Nephron (organoid): ENCODE data around the gene DOCK3.
A peak's percentile ranks its signal among the peaks of the same experiment; 100 is the strongest.

Source experiments
- H3K27ac Mint-ChIP-seq, 3 experiments: 2 replicates each; pipeline ENCODE4 v1.8.0; 2020; ENCODE audit warnings: mixed read lengths in 3 of 3, mild to moderate bottlenecking in 2 of 3, moderate library complexity in 1 of 3
- H3K27me3 Mint-ChIP-seq: 2 replicates; pipeline ENCODE4 v1.8.0; 2021; ENCODE audit warnings: low read depth, mild to moderate bottlenecking, moderate library complexity, mixed read lengths
- H3K36me3 Mint-ChIP-seq: 2 replicates; pipeline ENCODE4 v1.8.0; 2020; ENCODE audit warnings: low read depth, mixed read lengths
- H3K4me1 Mint-ChIP-seq: 2 replicates; pipeline ENCODE4 v1.8.0; 2020; ENCODE audit warnings: mixed read lengths
- H3K4me3 Mint-ChIP-seq, 3 experiments: 2 replicates each; pipeline ENCODE4 v1.8.0; 2020; ENCODE audit warnings: mild to moderate bottlenecking in 3 of 3, mixed read lengths in 3 of 3, moderate library complexity in 2 of 3
- H3K9me3 Mint-ChIP-seq: 2 replicates; pipeline ENCODE4 v1.8.0; 2020; ENCODE audit warnings: mixed read lengths
- CTCF ChIP-seq, 3 experiments: fragments of 200-600 bp; sonication (generic); IDR thresholded peaks; one replicate each; pipeline ENCODE4 v1.5.0; 2021; ENCODE audit warnings: antibody characterized with exemption in 3 of 3; ENCODE audit not compliant: unreplicated experiment in 3 of 3

The DOCK3 gene

GRCh38 chr3:51338632-51339031, 663.9 kb downstream of the DOCK3 start:
- TF ChIP-seq CTCF (IDR thresholded peaks at IDR 0.05; ENCODE audit: unreplicated experiment in 3 of 3) = no peak
- Mint-ChIP-seq H3K4me1 (peaks cover 16% of the 10 kb centered on the region), H3K9me3 (no peaks in the 10 kb centered on the region), H3K27ac (no peak overlapping the region), H3K36me3 (no peaks in the 10 kb centered on the region), H3K4me3 (no peak overlapping the region), H3K27me3 (peaks cover 4% of the 10 kb centered on the region)

- peaks cover 16% of the 10 kb centered on the region for H3K4me1 Mint-ChIP-seq
- TF ChIP-seq CTCF (IDR thresholded peaks at IDR 0.05; ENCODE audit: unreplicated experiment in 3 of 3) = no peak
- H3K27ac Mint-ChIP-seq = peak overlapping the region in 2 of 3 experiments; percentile 26 to 39
- no peaks in the 10 kb centered on the region for H3K9me3 Mint-ChIP-seq
- no peaks in the 10 kb centered on the region for H3K36me3 Mint-ChIP-seq
- no peak overlapping the region for H3K4me3 Mint-ChIP-seq
- peaks cover 12% of the 10 kb centered on the region for H3K27me3 Mint-ChIP-seq
Observed at GRCh38 chr3:51340013-51340829, 665.5 kb downstream of the DOCK3 start.

- Mint-ChIP-seq H3K36me3 (no peaks in the 10 kb centered on the region), H3K27me3 (peaks cover 12% of the 10 kb centered on the region), H3K27ac (peak overlapping the region in 1 of 3 experiments; percentile 26), H3K9me3 (no peaks in the 10 kb centered on the region), H3K4me3 (no peak overlapping the region), H3K4me1 (peaks cover 16% of the 10 kb centered on the region)
- no peak for TF ChIP-seq CTCF (IDR thresholded peaks at IDR 0.05; ENCODE audit: unreplicated experiment in 3 of 3)
Observed at GRCh38 chr3:51340989-51341636, 666.4 kb downstream of the DOCK3 start.

GRCh38 chr3:51343918-51344687, 669.4 kb downstream of the DOCK3 start:
- no peak for TF ChIP-seq CTCF (IDR thresholded peaks at IDR 0.05; ENCODE audit: unreplicated experiment in 3 of 3)
- Mint-ChIP-seq H3K27me3 (peaks cover 12% of the 10 kb centered on the region), H3K4me1 (peaks cover 16% of the 10 kb centered on the region), H3K9me3 (no peaks in the 10 kb centered on the region), H3K4me3 (no peak overlapping the region), H3K36me3 (no peaks in the 10 kb centered on the region), H3K27ac (no peak overlapping the region)

- Mint-ChIP-seq H3K27ac (no peak overlapping the region), H3K27me3 (peaks cover 4% of the 10 kb centered on the region), H3K4me1 (no peaks in the 10 kb centered on the region), H3K9me3 (no peaks in the 10 kb centered on the region), H3K4me3 (no peak overlapping the region), H3K36me3 (no peaks in the 10 kb centered on the region)
- TF ChIP-seq CTCF (IDR thresholded peaks at IDR 0.05; ENCODE audit: unreplicated experiment in 3 of 3) = no peak
Observed at GRCh38 chr3:51350751-51351150, 676.0 kb downstream of the DOCK3 start.
